ENCODE data around the gene MGST3.
"Not testable (repeated sequence)": the region's sequence is repeated elsewhere in the genome, so short reads cannot be mapped to it uniquely, and the experiment has no call there.

MGST3 gene

GRCh38 chr1:165629848-165630628 lies 996 bp upstream of the MGST3 start:
- FAIRE-seq, result no peak

GRCh38 chr1:165631342-165632151 lies 513 bp downstream of the MGST3 start:
- no peak for FAIRE-seq

- FAIRE-seq, result no peak
Observed at GRCh38 chr1:165632152-165632469, 1.1 kb downstream of the MGST3 start.

- FAIRE-seq, result no peak
Observed at GRCh38 chr1:165632491-165632890, 1.5 kb downstream of the MGST3 start.

- no peak for FAIRE-seq
Observed at GRCh38 chr1:165633614-165634013, 2.6 kb downstream of the MGST3 start.

- no peak for FAIRE-seq
Observed at GRCh38 chr1:165634154-165634921, 3.3 kb downstream of the MGST3 start.

GRCh38 chr1:165635329-165635728 lies 4.3 kb downstream of the MGST3 start:
- FAIRE-seq, result no peak

- FAIRE-seq, result no peak
Observed at GRCh38 chr1:165635823-165636222, 4.8 kb downstream of the MGST3 start.

GRCh38 chr1:165637427-165637826 lies 6.4 kb downstream of the MGST3 start:
- no peak for FAIRE-seq

- FAIRE-seq, result not testable (repeated sequence)
Observed at GRCh38 chr1:165638211-165638610, 7.2 kb downstream of the MGST3 start.

GRCh38 chr1:165639821-165640623 lies 9.0 kb downstream of the MGST3 start:
- no peak for FAIRE-seq

GRCh38 chr1:165641231-165641987 lies 10.4 kb downstream of the MGST3 start:
- FAIRE-seq, result no peak

- FAIRE-seq, result no peak
Observed at GRCh38 chr1:165644064-165644735, 13.2 kb downstream of the MGST3 start.

- no peak for FAIRE-seq
Observed at GRCh38 chr1:165645654-165646366, 14.8 kb downstream of the MGST3 start.

- no peak for FAIRE-seq
Observed at GRCh38 chr1:165647517-165647916, 16.5 kb downstream of the MGST3 start.

GRCh38 chr1:165647970-165648369 lies 16.9 kb downstream of the MGST3 start:
- no peak for FAIRE-seq

- no peak for FAIRE-seq
Observed at GRCh38 chr1:165648919-165649572, 18.0 kb downstream of the MGST3 start.

- FAIRE-seq, result no peak
Observed at GRCh38 chr1:165650981-165651625, 20.1 kb downstream of the MGST3 start.
